Kidney epithelial cell (primary cell): ENCODE results near the gene ARFGAP2. TPM values are rescaled to one million over a fixed set of nuclear protein-coding genes. Genes with fewer than 3 reads are reported as not detected.

ENCODE experiments used
- DNase-seq: peaks from one replicate; pipeline ENCODE4 v3.0.0-alpha.2; 2010; ENCODE audit warnings: low read depth
- H3K27me3 ChIP-seq: 2 replicates; pipeline ENCODE4 v1.6.0; 2011; ENCODE audit warnings: low read length; ENCODE audit not compliant: control insufficient read depth, insufficient read depth
- H3K36me3 ChIP-seq: 2 replicates; pipeline ENCODE4 v1.5.1; 2011; ENCODE audit warnings: low read length; ENCODE audit not compliant: control insufficient read depth, insufficient read depth
- H3K4me3 ChIP-seq: 2 replicates; pipeline ENCODE4 v1.5.1; 2011; ENCODE audit warnings: low read depth, mild to moderate bottlenecking, control low read depth, low read length
- total RNA-seq: library from RNA; depleted of rRNA; stranded (reverse); fragments of >200 nt; gene quantifications from 2 replicates; pipeline ENCODE4 v1.2.3, GENCODE V29; 2015
- TF ChIP-seq, protein P1 (sequence below): IDR thresholded peaks from 2 replicates; pipeline ENCODE4 v1.5.1; 2011; ENCODE audit warnings: mild to moderate bottlenecking, moderate library complexity, low read length, control low read depth, inconsistent platforms; ENCODE audit not compliant: insufficient read depth, poor library complexity, severe bottlenecking

Gene ARFGAP2
- total RNA-seq, 1 donor from 2014 or later = 95.7 TPM

DNA sequence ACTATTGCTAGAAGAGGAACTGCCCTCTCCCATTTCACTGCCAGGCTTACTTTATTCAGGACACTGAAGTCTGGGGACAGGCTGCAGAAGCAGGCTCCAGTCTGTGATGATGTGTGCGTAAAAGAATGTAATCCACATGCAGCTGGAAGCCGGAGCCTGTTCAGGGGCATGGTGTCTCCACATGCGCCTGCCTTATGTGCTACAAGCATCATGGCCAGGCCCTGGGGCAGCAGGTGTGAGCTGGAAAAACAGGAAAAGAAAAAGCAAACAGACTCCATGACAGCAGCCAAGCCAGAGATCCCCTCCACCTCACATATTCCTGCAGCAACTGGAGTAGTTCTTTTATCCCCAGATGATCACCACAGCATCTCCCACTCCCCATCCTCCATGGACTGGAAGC, 33.4 kb downstream of the ARFGAP2 start:
- DNase-seq = peak; percentile 28
- TF ChIP-seq, protein P1, sequence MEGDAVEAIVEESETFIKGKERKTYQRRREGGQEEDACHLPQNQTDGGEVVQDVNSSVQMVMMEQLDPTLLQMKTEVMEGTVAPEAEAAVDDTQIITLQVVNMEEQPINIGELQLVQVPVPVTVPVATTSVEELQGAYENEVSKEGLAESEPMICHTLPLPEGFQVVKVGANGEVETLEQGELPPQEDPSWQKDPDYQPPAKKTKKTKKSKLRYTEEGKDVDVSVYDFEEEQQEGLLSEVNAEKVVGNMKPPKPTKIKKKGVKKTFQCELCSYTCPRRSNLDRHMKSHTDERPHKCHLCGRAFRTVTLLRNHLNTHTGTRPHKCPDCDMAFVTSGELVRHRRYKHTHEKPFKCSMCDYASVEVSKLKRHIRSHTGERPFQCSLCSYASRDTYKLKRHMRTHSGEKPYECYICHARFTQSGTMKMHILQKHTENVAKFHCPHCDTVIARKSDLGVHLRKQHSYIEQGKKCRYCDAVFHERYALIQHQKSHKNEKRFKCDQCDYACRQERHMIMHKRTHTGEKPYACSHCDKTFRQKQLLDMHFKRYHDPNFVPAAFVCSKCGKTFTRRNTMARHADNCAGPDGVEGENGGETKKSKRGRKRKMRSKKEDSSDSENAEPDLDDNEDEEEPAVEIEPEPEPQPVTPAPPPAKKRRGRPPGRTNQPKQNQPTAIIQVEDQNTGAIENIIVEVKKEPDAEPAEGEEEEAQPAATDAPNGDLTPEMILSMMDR = no peak
- Histone ChIP-seq H3K36me3 (no peaks in the 10 kb centered on the region), H3K27me3 (no peaks in the 10 kb centered on the region), H3K4me3 (no peak overlapping the region)

DNA sequence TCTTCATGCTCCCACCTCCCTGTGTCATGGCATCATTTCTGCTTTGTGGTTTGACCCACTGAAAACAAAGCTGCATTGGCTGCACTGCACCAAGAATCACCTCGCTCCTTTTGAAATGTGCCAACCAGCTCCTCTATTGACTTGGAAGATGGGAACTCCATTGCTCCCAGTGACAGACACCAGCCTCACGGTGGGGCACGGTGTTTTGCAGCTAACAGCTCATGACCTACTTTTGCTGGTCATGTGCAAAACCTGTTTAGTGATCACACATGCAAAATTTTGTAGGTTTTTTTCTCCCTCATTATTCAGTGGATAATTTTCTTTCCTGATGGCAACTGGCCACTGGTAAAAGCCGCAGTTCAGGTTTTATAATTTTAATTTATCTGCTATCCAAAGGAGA, 36.8 kb downstream of the ARFGAP2 start:
- no peak for DNase-seq
- peaks cover 1% of the 10 kb centered on the region for H3K36me3 ChIP-seq
- no peaks in the 10 kb centered on the region for H3K27me3 ChIP-seq
- TF ChIP-seq, protein P1 = no peak
- H3K4me3 ChIP-seq = no peak overlapping the region

DNA sequence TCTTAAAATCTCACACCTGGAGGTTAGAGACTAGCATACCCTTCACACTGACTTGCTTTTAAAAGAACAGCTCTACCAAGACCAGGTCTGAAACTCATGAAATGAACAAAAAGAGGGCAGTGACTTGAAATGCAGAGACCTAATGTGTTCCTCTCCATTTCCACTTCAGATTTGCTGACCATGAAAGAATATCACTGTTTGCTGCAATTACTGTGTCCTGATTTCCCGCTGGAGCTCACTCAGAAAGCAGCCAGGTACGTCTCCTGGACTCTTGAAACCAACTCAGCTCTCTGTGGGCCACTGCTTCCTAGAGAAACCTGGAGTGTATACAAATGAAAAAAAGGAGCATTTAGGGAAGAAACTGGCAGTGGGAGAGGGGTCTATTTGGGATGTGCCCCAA, 39.2 kb downstream of the ARFGAP2 start:
- DNase-seq = no peak
- Histone ChIP-seq H3K36me3 (peaks cover 1% of the 10 kb centered on the region), H3K4me3 (no peak overlapping the region), H3K27me3 (no peaks in the 10 kb centered on the region)
- TF ChIP-seq, protein P1 = no peak

DNA sequence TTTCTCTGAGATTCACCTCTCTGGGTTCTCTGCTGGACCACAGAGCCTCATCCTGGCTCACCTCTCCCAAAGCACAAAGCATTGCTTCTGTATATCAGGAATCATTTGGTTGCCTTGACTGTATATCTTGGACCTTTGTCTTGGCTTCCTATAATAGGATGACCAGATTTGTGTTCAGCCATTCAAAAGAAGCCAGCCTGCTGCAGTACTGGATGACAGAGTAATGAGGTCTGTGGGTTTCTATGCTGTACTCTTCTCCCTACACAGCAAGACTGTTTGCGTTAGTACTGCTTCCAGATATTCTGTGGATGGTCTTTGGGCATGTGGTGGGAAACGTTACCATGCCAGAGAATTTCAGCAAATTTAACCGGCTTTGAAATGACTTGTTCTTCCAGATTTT, 39.8 kb downstream of the ARFGAP2 start:
- TF ChIP-seq, protein P1 = no peak
- no peak for DNase-seq

GRCh38 chr11:47136327-47136726, 40.4 kb downstream of the ARFGAP2 start:
- TF ChIP-seq, protein P1 = no peak
- H3K4me3 ChIP-seq = no peak overlapping the region
- peaks cover 1% of the 10 kb centered on the region for H3K36me3 ChIP-seq
- DNase-seq = no peak
- no peaks in the 10 kb centered on the region for H3K27me3 ChIP-seq

More for the DNA sequence above, 39.8 kb downstream of the ARFGAP2 start:
- Histone ChIP-seq H3K4me3 (no peak overlapping the region), H3K36me3 (peaks cover 1% of the 10 kb centered on the region), H3K27me3 (no peaks in the 10 kb centered on the region)

DNA sequence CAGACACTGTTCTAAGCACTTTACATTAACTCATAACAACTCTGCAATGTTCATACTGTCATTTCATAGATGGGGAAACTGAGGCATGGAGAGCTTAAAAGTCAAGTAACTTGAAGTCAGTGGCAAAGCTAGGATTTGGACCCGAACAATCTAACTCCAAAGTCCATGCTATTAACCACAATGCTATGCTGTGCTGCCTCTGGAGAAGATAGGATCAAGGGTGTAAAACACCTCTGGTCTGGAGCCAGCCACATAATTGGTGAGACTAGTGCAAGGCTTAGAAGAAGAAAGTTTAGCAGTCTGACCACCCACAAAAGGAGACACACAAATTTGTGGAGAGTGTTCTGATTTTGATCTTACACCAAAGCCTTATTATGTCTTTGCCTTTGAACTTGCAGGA, 43.7 kb downstream of the ARFGAP2 start:
- Histone ChIP-seq H3K27me3 (no peaks in the 10 kb centered on the region), H3K4me3 (no peak overlapping the region), H3K36me3 (peaks cover 1% of the 10 kb centered on the region)
- no peak for DNase-seq
- TF ChIP-seq, protein P1 = no peak
